Tibial nerve (tissue), 3 donors: Measurements from ENCODE around the gene PHACTR1.

ENCODE experiments used
- POLR2A ChIP-seq, 2 donors: fragments of 450-650 bp; IDR thresholded peaks; one replicate each; pipeline ENCODE4 v1.6.1; 2017; ENCODE audit warnings: antibody characterized with exemption in 2 of 2, mild to moderate bottlenecking in 2 of 2, moderate library complexity in 2 of 2
- TF ChIP-seq, protein P1 (sequence below), 5 experiments: fragments of 200-600 bp in 3 of 5; fragments of 450-650 bp in 2 of 5; sonication (generic) in 3 of 5; IDR thresholded peaks; one replicate each; pipeline ENCODE4 v1.5.1; 2016 to 2019; ENCODE audit warnings: antibody characterized with exemption in 5 of 5, mild to moderate bottlenecking in 3 of 5, moderate library complexity in 2 of 5

DNA sequence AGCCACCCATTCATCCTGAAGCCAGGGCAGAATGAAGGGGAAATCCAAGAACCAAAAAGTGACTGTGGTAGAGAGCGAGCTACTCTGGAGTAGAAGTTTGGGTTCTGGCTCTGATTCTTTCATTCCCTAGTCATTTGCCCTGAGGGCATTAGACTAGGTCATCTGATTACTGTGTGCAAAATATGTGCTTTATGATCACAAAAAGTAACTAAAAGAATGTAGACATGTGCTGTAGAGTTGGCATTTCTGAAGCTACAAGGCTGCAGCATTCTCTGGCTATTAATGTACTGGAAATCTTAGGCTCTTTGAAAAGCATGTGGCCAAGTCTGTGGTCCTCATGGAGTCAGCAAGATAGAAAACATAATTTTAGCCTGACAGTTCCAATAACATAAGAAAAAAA lies 517.6 kb downstream of the PHACTR1 start:
- TF ChIP-seq, protein P1, sequence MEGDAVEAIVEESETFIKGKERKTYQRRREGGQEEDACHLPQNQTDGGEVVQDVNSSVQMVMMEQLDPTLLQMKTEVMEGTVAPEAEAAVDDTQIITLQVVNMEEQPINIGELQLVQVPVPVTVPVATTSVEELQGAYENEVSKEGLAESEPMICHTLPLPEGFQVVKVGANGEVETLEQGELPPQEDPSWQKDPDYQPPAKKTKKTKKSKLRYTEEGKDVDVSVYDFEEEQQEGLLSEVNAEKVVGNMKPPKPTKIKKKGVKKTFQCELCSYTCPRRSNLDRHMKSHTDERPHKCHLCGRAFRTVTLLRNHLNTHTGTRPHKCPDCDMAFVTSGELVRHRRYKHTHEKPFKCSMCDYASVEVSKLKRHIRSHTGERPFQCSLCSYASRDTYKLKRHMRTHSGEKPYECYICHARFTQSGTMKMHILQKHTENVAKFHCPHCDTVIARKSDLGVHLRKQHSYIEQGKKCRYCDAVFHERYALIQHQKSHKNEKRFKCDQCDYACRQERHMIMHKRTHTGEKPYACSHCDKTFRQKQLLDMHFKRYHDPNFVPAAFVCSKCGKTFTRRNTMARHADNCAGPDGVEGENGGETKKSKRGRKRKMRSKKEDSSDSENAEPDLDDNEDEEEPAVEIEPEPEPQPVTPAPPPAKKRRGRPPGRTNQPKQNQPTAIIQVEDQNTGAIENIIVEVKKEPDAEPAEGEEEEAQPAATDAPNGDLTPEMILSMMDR (IDR thresholded peaks at IDR 0.05): no peak
- TF ChIP-seq POLR2A (IDR thresholded peaks at IDR 0.05): no peak
